Body of pancreas (tissue), 4 donors: Measurements from ENCODE around the gene MFAP2. TPM values are rescaled to one million over a fixed set of nuclear protein-coding genes. Genes with fewer than 3 reads are reported as not detected.

ENCODE experiments used
- ATAC-seq: fragments of 150-250 bp; one replicate; pipeline ENCODE4 v1.9.1; 2016
- DNase-seq, 4 donors: peaks; one replicate each; pipeline ENCODE4 v3.0.0-alpha.2; 2019
- H3K27ac ChIP-seq, 4 donors: fragments of 200-600 bp; sonication (generic); 1 replicate in 3 of 4; 2 replicates in 1 of 4; pipeline versions ENCODE4 v1.5.1 to v1.6.1; 2016 to 2019; ENCODE audit warnings: mild to moderate bottlenecking in 1 of 4, mixed read lengths in 1 of 4, moderate library complexity in 1 of 4
- H3K27me3 ChIP-seq, 2 donors: fragments of 200-600 bp; sonication (generic); one replicate each; pipeline ENCODE4 v1.6.0; 2016; ENCODE audit warnings: mild to moderate bottlenecking in 1 of 2
- H3K36me3 ChIP-seq, 2 donors: fragments of 200-600 bp; sonication (generic); replicated peaks in 1 of 2; 2 replicates each; pipeline ENCODE4 v1.5.1; 2016; ENCODE audit warnings: low read depth in 2 of 2; ENCODE audit not compliant: insufficient read depth in 1 of 2
- H3K4me1 ChIP-seq: fragments of 200-600 bp; sonication (generic); one replicate; pipeline ENCODE4 v1.6.0; 2016
- H3K4me3 ChIP-seq, 2 donors: fragments of 200-600 bp; sonication (generic); 1 replicate in 1 of 2; 2 replicates in 1 of 2; pipeline ENCODE4 v1.5.1; 2016 to 2019
- H3K9me3 ChIP-seq, 3 donors: fragments of 200-600 bp; sonication (generic); 1 replicate in 2 of 3; 2 replicates in 1 of 3; pipeline ENCODE4 v1.5.1; 2016
- CTCF ChIP-seq, 7 experiments: fragments of 450-650 bp in 4 of 7; fragments of 200-600 bp in 3 of 7; sonication (generic) in 3 of 7; IDR thresholded peaks; one replicate each; pipeline ENCODE4 v1.5.1; 2016 to 2019; ENCODE audit warnings: antibody characterized with exemption in 7 of 7
- POLR2A ChIP-seq, 3 donors: fragments of 450-650 bp; IDR thresholded peaks; one replicate each; pipeline ENCODE4 v1.6.1; 2016; ENCODE audit warnings: antibody characterized with exemption in 3 of 3, mild to moderate bottlenecking in 2 of 3
- WGBS, 2 donors: methylation state at CpG; one replicate each; pipeline ENCODE4 v1.1.5; 2017; 5-methylcytosine and 5-hydroxymethylcytosine counted together
- intact Hi-C: fragments of 100-400 bp; cut with DNase I; formaldehyde crosslinking; loops from one replicate; pipeline ENCODE4 v1.15.1; 2023
- total RNA-seq, 2 donors: library from RNA; depleted of rRNA; stranded (reverse); fragments of >200 nt; gene quantifications; one replicate each; pipeline ENCODE4 v1.1.0, GENCODE V29; 2016

The MFAP2 gene
- total RNA-seq, 2 donors from 2014 or later, result 1.3 to 13.5 TPM

- no peak for ATAC-seq
- DNase-seq, result no peak
These were observed 40.1 kb upstream of the MFAP2 start for GRCh38 chr1:17020502-17020901.

GRCh38 chr1:17018849-17019248 lies 38.4 kb upstream of the MFAP2 start:
- no peak overlapping the region for H3K27ac ChIP-seq
- TF ChIP-seq POLR2A (IDR thresholded peaks at IDR 0.05) (no peak), CTCF (IDR thresholded peaks at IDR 0.05) (no peak)
- H3K36me3 ChIP-seq, result peaks cover 16 to 28% of the 10 kb centered on the region in 2 donors
- peak in 1 of 4 donors; percentile 6 for DNase-seq
- no peaks in the 10 kb centered on the region for H3K27me3 ChIP-seq
- peaks cover 0 to 4% (median 0%) of the 10 kb centered on the region in 3 donors for H3K9me3 ChIP-seq
- H3K4me3 ChIP-seq, result no peak overlapping the region
- 7 to 20% methylated on average over 1 of the region's 1 CpG for WGBS, 2 donors
- H3K4me1 ChIP-seq, result no peaks in the 10 kb centered on the region
- intact Hi-C loops, result no loop called here
- no peak for ATAC-seq

More at GRCh38 chr1:17020502-17020901, 40.1 kb upstream of the MFAP2 start:
- WGBS, 2 donors, result 97 to 100% methylated on average over 2 of the region's 2 CpGs
- Histone ChIP-seq H3K9me3 (peaks cover 0 to 4% (median 0%) of the 10 kb centered on the region in 3 donors), H3K36me3 (peaks cover 16 to 30% of the 10 kb centered on the region in 2 donors), H3K4me1 (peaks cover 7% of the 10 kb centered on the region), H3K27ac (no peak overlapping the region), H3K4me3 (no peak overlapping the region), H3K27me3 (no peaks in the 10 kb centered on the region)
- TF ChIP-seq CTCF (IDR thresholded peaks at IDR 0.05), result no peak
- TF ChIP-seq POLR2A (IDR thresholded peaks at IDR 0.05), result no peak
- intact Hi-C loops, result loop anchor here (10.0 kb wide), 1 partner anchor 46 kb away; no protein-coding TSS in a partner anchor

GRCh38 chr1:17017435-17017834 lies 37.0 kb upstream of the MFAP2 start:
- no peak for ATAC-seq
- Histone ChIP-seq H3K4me3 (no peak overlapping the region), H3K4me1 (peaks cover 11% of the 10 kb centered on the region), H3K9me3 (no peaks in the 10 kb centered on the region), H3K27me3 (no peaks in the 10 kb centered on the region), H3K27ac (no peak overlapping the region), H3K36me3 (peaks cover 16 to 24% of the 10 kb centered on the region in 2 donors)
- DNase-seq, result peak in 1 of 4 donors; percentile 6
- 93 to 98% methylated on average over 7 of the region's 7 CpGs for WGBS, 2 donors
- intact Hi-C loops, result no loop called here
- TF ChIP-seq POLR2A (IDR thresholded peaks at IDR 0.05), result no peak
- no peak for TF ChIP-seq CTCF (IDR thresholded peaks at IDR 0.05)

- intact Hi-C loops, result no loop called here
- no peak overlapping the region for H3K27ac ChIP-seq
- 68 to 69% methylated on average over 5 of the region's 5 CpGs for WGBS, 2 donors
- H3K9me3 ChIP-seq, result no peaks in the 10 kb centered on the region
- H3K36me3 ChIP-seq, result peaks cover 10 to 13% of the 10 kb centered on the region in 2 donors
- DNase-seq (no peak), ATAC-seq (no peak)
- H3K4me1 ChIP-seq, result peaks cover 16% of the 10 kb centered on the region
- TF ChIP-seq CTCF (IDR thresholded peaks at IDR 0.05), result no peak
- no peak for TF ChIP-seq POLR2A (IDR thresholded peaks at IDR 0.05)
- H3K27me3 ChIP-seq, result no peaks in the 10 kb centered on the region
- no peak overlapping the region for H3K4me3 ChIP-seq
These were observed 35.9 kb upstream of the MFAP2 start for GRCh38 chr1:17016317-17016661.
